Activated effector memory CD4-positive, alpha-beta T cell treated with anti-CD3 and anti-CD28 coated beads, Interleukin-2, amount 50 U/mL, for 16 hours (primary cell): ENCODE measurements around the gene NOTCH1.

Source experiments
- DNase-seq: peaks from one replicate; pipeline ENCODE4 v3.0.0-alpha.2; 2020

The NOTCH1 gene

GRCh38 chr9:136513191-136513590 is 32.7 kb downstream of the NOTCH1 start:
- DNase-seq, result no peak

- DNase-seq, result peak; percentile 73
These were observed 33.2 kb downstream of the NOTCH1 start for GRCh38 chr9:136512651-136513071.

- DNase-seq, result no peak
These were observed 33.9 kb downstream of the NOTCH1 start for GRCh38 chr9:136511670-136512592.

- no peak for DNase-seq
These were observed 34.6 kb downstream of the NOTCH1 start for GRCh38 chr9:136511144-136511669.

- DNase-seq, result no peak
These were observed 35.3 kb downstream of the NOTCH1 start for GRCh38 chr9:136510561-136510960.

- DNase-seq, result no peak
These were observed 36.3 kb downstream of the NOTCH1 start for GRCh38 chr9:136509549-136509948.

- no peak for DNase-seq
These were observed 36.9 kb downstream of the NOTCH1 start for GRCh38 chr9:136508729-136509500.

- DNase-seq, result no peak
These were observed 37.9 kb downstream of the NOTCH1 start for GRCh38 chr9:136507992-136508375.

- no peak for DNase-seq
These were observed 38.4 kb downstream of the NOTCH1 start for GRCh38 chr9:136507221-136507991.

GRCh38 chr9:136506425-136506824 is 39.4 kb downstream of the NOTCH1 start:
- DNase-seq, result no peak

- DNase-seq, result no peak
These were observed 40.1 kb downstream of the NOTCH1 start for GRCh38 chr9:136505406-136506403.

- no peak for DNase-seq
These were observed 41.1 kb downstream of the NOTCH1 start for GRCh38 chr9:136504512-136505348.

GRCh38 chr9:136502940-136503550 is 42.8 kb downstream of the NOTCH1 start:
- DNase-seq, result no peak

- DNase-seq, result no peak
These were observed 43.7 kb downstream of the NOTCH1 start for GRCh38 chr9:136502196-136502595.

- DNase-seq, result no peak
These were observed 44.2 kb downstream of the NOTCH1 start for GRCh38 chr9:136501686-136502085.

- no peak for DNase-seq
These were observed 45.6 kb downstream of the NOTCH1 start for GRCh38 chr9:136499935-136500910.

- no peak for DNase-seq
These were observed 46.5 kb downstream of the NOTCH1 start for GRCh38 chr9:136499071-136499934.
